ENCODE measurements around the gene PTPN13. TPM values are rescaled to one million over a fixed set of nuclear protein-coding genes. Genes with fewer than 3 reads are reported as not detected.

PTPN13 gene
- total RNA-seq, 3 donors from 2014 or later = 2.9 to 15.6 (median 3.7) TPM

DNA sequence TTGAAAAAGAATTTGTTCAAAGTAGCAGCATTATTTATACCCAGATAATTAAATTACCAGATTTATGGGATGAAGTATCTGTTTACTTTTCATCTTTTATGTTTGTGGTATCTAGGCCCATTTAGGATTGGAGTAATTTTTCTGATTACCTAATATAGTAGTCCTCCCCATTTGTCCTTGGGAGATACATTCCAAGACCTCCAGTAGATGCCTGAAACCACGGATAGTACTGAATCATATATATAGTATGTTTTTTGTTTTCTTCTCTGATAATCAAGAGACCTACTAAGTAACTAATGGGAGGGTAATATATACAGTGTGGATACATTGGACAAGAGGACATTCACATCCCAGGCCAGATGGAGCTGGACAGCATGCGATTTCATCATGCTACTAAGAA, 30.7 kb upstream of the PTPN13 start:
- Histone ChIP-seq H3K4me1 (ENCODE audit: low read depth) (no peaks in the 10 kb centered on the region), H3K9me3 (no peaks in the 10 kb centered on the region), H3K4me3 (no peak overlapping the region), H3K36me3 (ENCODE audit: low read depth) (no peaks in the 10 kb centered on the region)
- TF ChIP-seq CTCF (IDR thresholded peaks at IDR 0.05) = no peak
- ATAC-seq (no peak), DNase-seq (no peak)
- intact Hi-C loops (cut with DNase I, micrococcal nuclease) = no loop called here

- no peak for DNase-seq
- H3K4me3 ChIP-seq = no peak overlapping the region
- no peak for ATAC-seq
- no peaks in the 10 kb centered on the region for H3K9me3 ChIP-seq
- no peaks in the 10 kb centered on the region for H3K4me1 ChIP-seq (ENCODE audit: low read depth)
- intact Hi-C loops (cut with DNase I, micrococcal nuclease) = no loop called here
- H3K36me3 ChIP-seq (ENCODE audit: low read depth) = no peaks in the 10 kb centered on the region
- TF ChIP-seq CTCF (IDR thresholded peaks at IDR 0.05) = no peak
Observed at GRCh38 chr4:86564795-86565194, 29.3 kb upstream of the PTPN13 start.

DNA sequence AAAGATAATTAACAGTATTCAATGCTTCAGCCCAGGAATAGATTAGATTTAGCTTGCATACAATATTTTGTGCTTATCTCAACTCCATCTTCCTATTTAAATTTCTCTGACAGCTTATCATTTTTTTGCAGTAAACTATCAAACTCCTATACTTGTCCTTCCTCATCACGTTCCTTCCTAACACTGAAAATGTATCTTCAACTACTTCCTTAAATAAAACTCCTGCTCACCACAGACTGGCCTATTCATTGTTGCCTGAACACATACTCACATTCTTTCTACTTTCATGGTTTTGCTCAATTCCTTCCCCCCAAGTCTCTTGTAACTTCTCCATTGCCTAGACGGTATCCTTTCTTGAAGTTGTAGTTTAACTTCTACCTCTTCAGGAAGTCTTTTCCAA, 28.5 kb upstream of the PTPN13 start:
- ATAC-seq (no peak), DNase-seq (no peak)
- TF ChIP-seq CTCF (IDR thresholded peaks at IDR 0.05) = no peak
- Histone ChIP-seq H3K36me3 (ENCODE audit: low read depth) (no peaks in the 10 kb centered on the region), H3K4me1 (ENCODE audit: low read depth) (no peaks in the 10 kb centered on the region), H3K9me3 (no peaks in the 10 kb centered on the region), H3K4me3 (no peak overlapping the region)
- intact Hi-C loops (cut with DNase I, micrococcal nuclease) = no loop called here

DNA sequence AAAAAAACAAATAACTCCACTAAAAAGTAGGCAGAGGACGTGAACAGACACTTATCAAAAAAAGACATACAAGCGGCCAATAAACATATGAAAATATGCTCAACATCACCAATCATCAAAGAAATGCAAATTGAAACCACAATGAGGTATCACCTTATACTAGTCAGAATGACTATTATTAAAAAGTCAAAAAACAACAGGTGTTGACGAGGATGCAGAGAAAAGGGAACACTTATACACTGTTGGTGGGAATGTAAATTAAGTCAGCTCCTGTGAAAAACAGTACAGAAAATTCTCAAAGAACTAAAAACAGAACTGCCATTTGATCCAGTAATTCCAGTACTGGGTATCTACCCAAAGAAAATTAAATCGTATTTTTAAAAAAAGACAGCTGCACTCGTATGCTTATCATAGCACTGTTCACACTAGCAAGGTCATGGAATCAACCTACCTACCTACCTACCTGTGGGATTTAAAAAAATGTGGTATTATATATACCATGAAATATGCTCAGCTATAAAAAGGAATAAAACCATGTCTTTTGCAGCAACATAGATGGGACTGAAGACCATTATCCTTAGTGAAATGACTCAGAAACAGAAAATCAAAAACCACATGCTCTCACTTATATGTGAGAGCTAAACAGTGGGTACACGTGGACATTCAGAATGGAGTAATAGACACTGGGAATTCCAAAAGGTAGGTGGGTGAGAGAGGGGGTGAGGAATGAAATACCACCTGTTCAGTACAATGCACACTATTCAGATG, 24.8 kb upstream of the PTPN13 start:
- Histone ChIP-seq H3K4me3 (no peak overlapping the region), H3K4me1 (ENCODE audit: low read depth) (no peaks in the 10 kb centered on the region), H3K9me3 (no peaks in the 10 kb centered on the region), H3K36me3 (ENCODE audit: low read depth) (no peaks in the 10 kb centered on the region)
- no peak for TF ChIP-seq CTCF (IDR thresholded peaks at IDR 0.05)
- DNase-seq = no peak
- intact Hi-C loops (cut with DNase I, micrococcal nuclease) = no loop called here
- ATAC-seq = no peak

DNA sequence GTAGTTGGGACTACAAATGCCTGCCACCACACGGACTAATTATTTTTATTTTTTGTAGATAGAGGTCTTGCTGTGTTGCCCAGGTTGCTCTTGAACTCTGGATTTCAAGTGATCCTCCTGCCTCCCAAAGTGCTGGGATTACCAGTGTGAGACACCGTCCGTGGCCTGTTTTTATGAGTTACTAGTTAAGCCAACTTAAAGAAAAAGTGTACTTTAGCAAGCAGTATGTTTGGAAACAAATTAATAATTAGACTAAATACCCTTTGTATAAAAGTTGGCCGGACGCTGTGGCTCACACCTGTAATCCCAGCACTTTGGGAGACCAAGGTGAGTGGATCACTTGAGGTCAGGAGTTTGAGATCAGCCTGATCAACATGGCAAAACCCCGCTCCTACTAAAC, 14.2 kb upstream of the PTPN13 start:
- DNase-seq = no peak
- intact Hi-C loops (cut with DNase I, micrococcal nuclease) = no loop called here
- no peak for TF ChIP-seq CTCF (IDR thresholded peaks at IDR 0.05)

More for the DNA sequence above, 14.2 kb upstream of the PTPN13 start:
- H3K4me3 ChIP-seq = no peak overlapping the region
- H3K4me1 ChIP-seq (ENCODE audit: low read depth) = no peaks in the 10 kb centered on the region
- no peaks in the 10 kb centered on the region for H3K36me3 ChIP-seq (ENCODE audit: low read depth)
- H3K9me3 ChIP-seq = no peaks in the 10 kb centered on the region
- ATAC-seq = no peak
